Activated T-helper 9 cell treated with anti-CD3 and anti-CD28 coated beads, Interleukin-2, amount 50 U/mL, for 16 hours (primary cell): ENCODE measurements around the gene RBL2.
"Not testable (repeated sequence)": the region's sequence is repeated elsewhere in the genome, so short reads cannot be mapped to it uniquely, and the experiment has no call there.

Source experiments
- DNase-seq: peaks from one replicate; pipeline ENCODE4 v3.0.0-alpha.2; 2020; ENCODE audit warnings: low read depth

RBL2 gene

DNA sequence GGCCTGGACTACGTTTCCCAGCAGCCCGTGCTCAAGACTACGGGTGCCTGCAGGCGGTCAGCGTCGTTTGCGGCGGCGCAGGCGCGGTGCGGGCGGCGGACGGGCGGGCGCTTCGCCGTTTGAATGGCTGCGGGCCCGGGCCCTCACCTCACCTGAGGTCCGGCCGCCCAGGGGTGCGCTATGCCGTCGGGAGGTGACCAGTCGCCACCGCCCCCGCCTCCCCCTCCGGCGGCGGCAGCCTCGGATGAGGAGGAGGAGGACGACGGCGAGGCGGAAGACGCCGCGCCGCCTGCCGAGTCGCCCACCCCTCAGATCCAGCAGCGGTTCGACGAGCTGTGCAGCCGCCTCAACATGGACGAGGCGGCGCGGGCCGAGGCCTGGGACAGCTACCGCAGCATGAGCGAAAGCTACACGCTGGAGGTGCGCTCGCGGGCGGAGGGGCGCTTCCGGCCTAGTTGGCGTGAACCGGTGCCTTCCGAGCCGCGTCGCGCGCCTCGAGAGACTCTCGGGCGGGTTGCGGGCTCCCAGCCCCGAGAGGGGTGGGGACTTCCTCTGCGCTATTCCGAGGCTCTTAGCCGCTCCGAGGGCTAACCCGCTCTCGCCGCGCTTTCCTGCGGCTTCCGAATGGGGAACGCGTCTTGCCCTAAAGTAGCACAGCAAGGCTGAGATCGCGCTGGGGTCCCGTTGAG is at the start of gene RBL2:
Gene RBL2 (plus strand): TSS at position 95 of the 689 bp plus-strand sequence. CDS start 86 bp downstream, at position 181.
- DNase-seq, result peak; percentile 74

GRCh38 chr16:53384610-53385009 is 49.7 kb upstream of the RBL2 start:
- not testable (repeated sequence) for DNase-seq

DNA sequence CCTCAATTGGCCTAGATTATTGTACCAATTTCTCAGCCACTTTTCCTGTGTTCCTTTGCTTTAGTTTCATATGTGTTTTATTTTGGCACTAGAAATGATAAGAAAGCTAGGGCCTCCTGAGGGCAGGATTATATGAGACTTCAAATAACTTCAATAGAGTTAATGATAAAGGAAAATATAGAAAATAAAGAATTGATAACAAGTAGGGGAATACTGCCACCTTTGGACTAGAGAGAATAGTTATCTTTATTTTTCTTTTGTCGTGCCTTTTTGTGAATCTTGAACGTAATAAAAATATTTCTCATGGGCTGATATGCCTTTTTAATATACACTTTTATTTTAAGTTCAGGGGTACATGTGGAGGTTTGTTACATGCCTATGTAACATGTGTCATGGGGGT is 29.3 kb upstream of the RBL2 start:
- DNase-seq, result no peak

DNA sequence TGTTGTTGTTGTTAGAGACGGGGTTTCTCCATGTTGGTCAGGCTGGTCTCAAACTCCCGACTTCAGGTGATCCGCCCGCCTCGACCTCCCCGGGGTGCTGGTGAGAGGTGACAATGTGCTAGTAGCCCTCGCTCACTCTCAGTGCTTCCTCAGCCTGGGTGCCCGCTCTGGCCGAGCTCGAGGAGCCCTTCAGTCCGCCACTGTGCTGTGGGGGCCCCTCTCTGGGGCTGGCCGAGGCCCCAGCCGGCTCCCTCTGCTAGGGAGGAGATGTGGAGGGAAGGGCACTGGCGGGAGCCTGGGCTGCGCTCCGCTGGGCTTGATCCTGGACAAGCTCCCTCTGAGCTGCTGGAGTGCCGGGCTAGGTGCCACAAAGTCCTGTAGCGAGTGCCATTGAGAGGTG is 21.7 kb upstream of the RBL2 start:
- DNase-seq, result no peak

GRCh38 chr16:53413864-53414263 is 20.4 kb upstream of the RBL2 start:
- no peak for DNase-seq

GRCh38 chr16:53414381-53414780 is 19.9 kb upstream of the RBL2 start:
- no peak for DNase-seq

- DNase-seq, result no peak
Measured at GRCh38 chr16:53415504-53415903, 18.8 kb upstream of the RBL2 start.

- DNase-seq, result no peak
Measured at GRCh38 chr16:53417011-53417410, 17.3 kb upstream of the RBL2 start.

DNA sequence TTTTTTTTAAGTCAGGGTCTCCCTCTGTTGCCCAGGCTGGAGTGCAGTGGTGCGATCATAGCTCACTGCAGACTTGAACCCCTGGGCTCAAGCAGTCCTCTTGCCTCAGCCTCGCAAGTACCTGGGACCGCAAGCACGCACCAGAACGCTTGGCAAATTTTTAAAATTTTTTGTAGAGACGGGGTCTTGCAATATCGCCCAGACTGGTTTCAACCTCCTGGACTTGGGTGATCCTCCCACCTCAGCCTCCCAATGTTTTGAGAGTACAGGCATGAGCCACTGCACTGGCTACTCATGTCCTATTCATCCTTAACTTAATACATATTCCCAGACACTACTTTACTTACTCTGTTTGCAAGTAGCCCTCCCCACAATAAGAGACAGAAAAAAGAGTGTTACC is 16.3 kb upstream of the RBL2 start:
- DNase-seq, result no peak

DNA sequence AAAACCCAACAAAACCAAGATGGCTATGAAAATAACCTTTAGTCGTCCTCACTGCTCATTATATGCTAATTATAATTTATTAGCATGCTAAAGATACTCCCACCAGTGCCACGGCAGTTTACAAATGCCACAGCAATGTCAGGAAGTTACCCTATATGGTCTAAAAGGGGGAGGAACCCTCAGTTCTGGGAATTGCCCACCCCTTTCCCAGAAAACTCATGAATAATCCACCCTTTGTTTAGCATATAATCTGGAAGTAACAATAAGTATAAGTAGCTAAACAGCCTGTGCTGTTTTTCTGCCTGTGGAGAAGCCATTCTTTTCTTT is 14.9 kb upstream of the RBL2 start:
- not testable (repeated sequence) for DNase-seq

- DNase-seq, result no peak
Measured at GRCh38 chr16:53421248-53421647, 13.0 kb upstream of the RBL2 start.

GRCh38 chr16:53423968-53424367 is 10.3 kb upstream of the RBL2 start:
- not testable (repeated sequence) for DNase-seq

DNA sequence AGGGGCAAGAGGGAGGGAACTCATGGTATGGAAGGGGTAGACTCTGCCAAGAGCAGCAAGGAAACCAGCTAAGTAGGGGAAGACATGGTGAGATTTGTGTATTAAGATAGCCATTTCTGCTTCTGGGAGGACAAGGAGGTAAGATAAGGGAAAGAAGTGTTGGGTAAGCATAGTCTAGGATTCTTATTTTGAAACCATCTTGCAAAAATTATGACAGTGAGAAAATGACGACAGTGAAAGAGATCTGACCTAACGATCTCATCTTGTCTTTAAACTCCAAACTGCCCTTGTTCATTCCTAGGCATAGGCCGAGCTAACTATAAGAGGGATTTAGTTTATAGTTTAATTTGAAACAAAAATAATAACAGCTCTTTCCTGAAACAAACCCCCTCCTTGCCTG is 5.6 kb upstream of the RBL2 start:
- no peak for DNase-seq

GRCh38 chr16:53429221-53429943 is 4.9 kb upstream of the RBL2 start:
- DNase-seq, result no peak

DNA sequence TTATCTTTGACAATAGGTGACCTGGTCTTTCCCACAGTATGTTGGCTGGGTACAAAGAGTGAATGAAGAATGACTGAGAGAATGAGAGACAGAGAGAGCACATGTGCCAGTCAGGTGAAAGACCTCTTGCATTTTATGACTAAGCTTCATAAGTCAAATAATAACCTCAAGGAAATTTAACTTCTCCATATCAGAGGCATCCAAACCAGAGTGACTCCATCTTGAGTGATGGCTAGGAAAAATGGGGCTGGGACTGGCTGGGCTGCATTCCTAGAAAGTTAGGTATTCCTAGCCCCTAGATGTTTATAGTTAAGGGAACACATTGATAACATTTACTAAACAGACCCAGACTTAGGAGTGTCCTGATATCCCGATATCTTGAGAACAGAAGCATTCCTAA is 3.9 kb upstream of the RBL2 start:
- no peak for DNase-seq

DNA sequence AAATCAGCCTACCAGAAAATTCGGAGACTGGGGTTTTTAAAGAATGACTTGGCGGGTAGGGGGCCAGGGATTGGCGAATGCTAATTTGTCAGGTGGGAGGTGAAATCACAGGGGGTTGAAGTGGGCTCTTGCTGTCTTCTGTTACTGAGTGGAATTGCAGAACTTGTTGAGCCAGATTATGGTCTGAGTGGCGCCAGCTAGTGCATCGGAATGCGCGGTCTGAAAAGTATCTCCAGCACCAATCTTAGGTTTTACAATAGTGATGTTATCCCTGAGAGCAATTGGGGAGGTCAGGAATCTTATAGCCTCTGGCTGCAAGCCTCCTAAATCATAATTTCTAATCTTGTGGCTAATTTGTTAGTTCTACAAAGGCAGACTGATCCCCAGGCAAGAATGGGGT is 762 bp upstream of the RBL2 start:
- DNase-seq, result no peak

DNA sequence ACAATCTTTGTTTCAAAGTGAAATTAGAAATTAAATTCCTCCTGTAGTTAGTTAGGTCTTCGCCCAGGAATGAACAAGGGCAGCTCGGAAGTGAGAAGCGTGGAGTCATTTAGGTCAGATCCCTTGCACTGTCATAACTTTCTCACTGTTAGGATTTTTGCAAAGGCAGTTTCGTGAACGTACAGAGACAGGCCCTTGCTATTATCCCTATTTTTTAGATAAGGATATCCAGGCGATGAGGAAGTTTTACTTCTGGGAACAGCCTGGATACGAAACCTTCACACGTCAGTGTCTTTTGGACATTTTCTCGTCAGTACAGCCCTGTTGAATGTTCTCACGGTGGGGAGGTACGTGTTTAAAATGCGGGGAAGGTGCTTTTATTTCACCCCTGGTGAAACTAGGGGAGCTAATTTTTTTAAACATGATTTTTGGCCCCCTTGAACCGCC is 318 bp upstream of the RBL2 start:
- no peak for DNase-seq

GRCh38 chr16:53435066-53435688 is 906 bp downstream of the RBL2 start:
- peak; percentile 29 for DNase-seq

- no peak for DNase-seq
Measured at GRCh38 chr16:53440125-53440524, 5.9 kb downstream of the RBL2 start.

DNA sequence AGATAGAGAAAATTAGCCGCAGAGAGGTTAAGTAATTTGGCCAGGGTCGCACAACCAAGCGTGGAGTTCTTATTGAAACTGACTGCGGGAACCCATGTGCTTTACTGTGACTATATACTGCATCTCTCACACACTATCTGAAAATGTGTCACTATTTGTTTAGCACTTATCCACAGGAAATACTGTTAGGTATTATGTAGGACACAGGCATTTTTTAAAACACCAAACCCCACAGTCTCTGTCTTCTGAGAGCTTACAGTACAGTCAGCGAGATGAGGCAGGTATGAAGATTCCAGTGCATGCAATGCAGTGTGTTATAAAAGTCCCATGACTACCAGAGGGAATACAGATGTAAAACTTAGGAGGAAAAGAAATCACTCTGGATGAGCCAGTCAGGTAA is 11.3 kb downstream of the RBL2 start:
- no peak for DNase-seq

GRCh38 chr16:53446090-53446489 is 11.8 kb downstream of the RBL2 start:
- DNase-seq, result no peak

DNA sequence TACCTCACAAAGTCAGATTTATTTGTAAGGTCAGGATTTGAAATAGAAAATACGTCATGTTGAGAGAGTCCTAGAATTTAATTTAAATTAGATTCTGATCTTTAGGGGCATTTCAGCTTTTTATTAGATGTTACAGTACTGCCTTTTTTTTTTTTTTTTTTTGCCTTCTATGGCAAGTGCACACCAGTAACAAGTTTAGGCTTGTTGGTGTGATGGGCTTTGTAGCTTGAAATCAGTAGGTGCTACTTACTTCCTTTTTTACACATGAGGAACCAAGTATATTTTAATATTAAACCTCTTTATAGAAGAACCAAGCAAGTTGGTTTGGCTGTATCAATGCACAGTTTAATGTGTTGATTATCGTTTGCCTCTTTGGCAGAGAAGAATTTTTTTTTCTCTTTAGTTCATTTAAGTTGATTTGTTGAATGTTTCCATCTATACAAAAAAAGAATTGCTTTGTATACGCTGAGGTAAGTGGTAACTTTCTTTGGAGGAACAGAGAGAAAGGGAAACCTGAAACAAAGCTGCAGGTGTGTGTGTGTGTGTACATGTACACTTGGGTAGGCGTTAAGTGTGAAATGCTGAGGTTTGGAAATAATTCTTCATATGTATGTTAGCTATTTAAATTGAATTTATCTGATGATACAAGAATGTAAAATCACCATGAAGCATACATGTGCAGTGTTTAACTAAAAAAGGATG is 15.7 kb downstream of the RBL2 start:
- no peak for DNase-seq

DNA sequence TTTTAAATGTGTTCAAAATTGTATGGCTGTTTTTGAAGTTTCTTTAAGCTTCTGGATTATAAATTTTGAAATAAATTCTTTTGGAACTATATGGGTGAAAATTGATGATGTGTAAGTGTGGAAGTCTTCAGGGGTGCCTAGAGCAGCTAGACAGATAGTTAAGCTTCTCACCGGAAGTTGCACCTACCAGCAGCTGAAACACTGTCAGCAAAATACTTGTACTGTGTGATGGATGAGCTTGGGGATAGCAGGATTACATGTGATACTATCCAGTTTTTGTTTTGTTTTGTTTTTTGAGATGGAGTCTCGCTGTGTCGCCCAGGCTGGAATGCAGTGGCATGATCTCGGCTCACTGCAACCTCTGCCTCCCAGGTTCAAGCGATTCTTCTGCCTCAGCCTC is 19.7 kb downstream of the RBL2 start:
- no peak for DNase-seq
